Right ventricle myocardium superior (tissue), 1 donor: Measurements from ENCODE around the gene ZNF479. TPM values are rescaled to one million over a fixed set of nuclear protein-coding genes. Genes with fewer than 3 reads are reported as not detected.
"Not testable (repeated sequence)": the region's sequence is repeated elsewhere in the genome, so short reads cannot be mapped to it uniquely, and the experiment has no call there.

Experiments
- ATAC-seq: fragments of 200-7000 bp; cut with Tn5 transposase; one replicate; pipeline ENCODE4 v1.9.1; 2020; ENCODE audit warnings: mild to moderate bottlenecking; ENCODE audit not compliant: poor library complexity
- DNase-seq: peaks from one replicate; pipeline ENCODE4 v3.0.0-alpha.2; 2020
- intact Hi-C: fragments of 100-400 bp; cut with DNase I; formaldehyde crosslinking; loops from one replicate; pipeline ENCODE4 v1.11.2; 2022
- long read RNA-seq: library from polyadenylated mRNA; unstranded; transcript quantifications from one replicate; pipeline ENCODE4 v2.0.0, GENCODE V29; 2021
- total RNA-seq: library from RNA; stranded (reverse); fragmentation: NEBNext Ultra II Directional; extraction: Animal tissue kit (Norgen Biotek cat#: 25700); gene quantifications from one replicate; pipeline ENCODE4 v1.2.1, GENCODE V29; 2021
- donor health status: DM: no; HTN: yes; CAD: no; lungs with severe emphysema.

Gene ZNF479
- total RNA-seq: not detected
- long read RNA-seq: 0 reads

GRCh38 chr7:57132336-57132735 is at the start of gene ZNF479:
Gene ZNF479, minus strand, starts transcription at chr7:57132436. Its CDS starts 112 bp downstream, at chr7:57132324.
- ATAC-seq, DNase-seq, intact Hi-C loops: not testable (repeated sequence)

GRCh38 chr7:57182031-57182430 is 49.8 kb upstream of the ZNF479 start:
- no peak for ATAC-seq
- intact Hi-C loops: no loop called here
- DNase-seq: no peak

GRCh38 chr7:57181281-57181680 is 49.0 kb upstream of the ZNF479 start:
- ATAC-seq (no peak), DNase-seq (no peak)
- intact Hi-C loops: no loop called here

GRCh38 chr7:57179776-57180415 is 47.7 kb upstream of the ZNF479 start:
- ATAC-seq: no peak
- intact Hi-C loops: no loop called here
- no peak for DNase-seq

GRCh38 chr7:57178768-57179139 is 46.5 kb upstream of the ZNF479 start:
- no peak for DNase-seq
- intact Hi-C loops: no loop called here
- no peak for ATAC-seq

- ATAC-seq: no peak
- no peak for DNase-seq
- intact Hi-C loops: no loop called here
These were observed 45.9 kb upstream of the ZNF479 start for GRCh38 chr7:57177856-57178767.

- DNase-seq (no peak), ATAC-seq (no peak)
- intact Hi-C loops: no loop called here
These were observed 44.8 kb upstream of the ZNF479 start for GRCh38 chr7:57176928-57177635.

GRCh38 chr7:57165285-57165899 is 33.2 kb upstream of the ZNF479 start:
- ATAC-seq: no peak
- intact Hi-C loops: no loop called here
- DNase-seq: no peak

GRCh38 chr7:57120123-57120784 is 12.0 kb downstream of the ZNF479 start:
- DNase-seq, intact Hi-C loops, ATAC-seq: not testable (repeated sequence)
